MM.1S (cell line): ENCODE measurements around the gene SPATA21.
A peak's percentile ranks its signal among the peaks of the same experiment; 100 is the strongest.

Source experiments
- CTCF ChIP-seq: fragments of 300-600 bp; sonication (generic); IDR thresholded peaks from 2 replicates; pipeline ENCODE4 v1.5.1; 2016; ENCODE audit warnings: antibody characterized with exemption, low read length, mixed read lengths
- EZH2 ChIP-seq: fragments of 300-600 bp; sonication (generic); optimal IDR thresholded peaks from 2 replicates; pipeline ENCODE3; 2017; ENCODE audit warnings: low read depth, mild to moderate bottlenecking, antibody characterized with exemption, low read length, mixed read lengths
- EZH2phosphoT487 ChIP-seq: fragments of 300-600 bp; sonication (generic); IDR thresholded peaks from 2 replicates; pipeline ENCODE4 v1.6.1; 2018; ENCODE audit warnings: antibody characterized with exemption, low read length

GRCh38 chr1:16420424-16421118, 16.7 kb downstream of the SPATA21 start:
- TF ChIP-seq EZH2 (no peak), CTCF (no peak), EZH2phosphoT487 (peak; percentile 66; the same call in 1 of the 2 replicates)
